H7 (cell line): ENCODE results near the gene CRYBB3. TPM values are rescaled to one million over a fixed set of nuclear protein-coding genes. Genes with fewer than 3 reads are reported as not detected.
"Not testable (repeated sequence)": the region's sequence is repeated elsewhere in the genome, so short reads cannot be mapped to it uniquely, and the experiment has no call there.

Source experiments
- DNase-seq: peaks from one replicate; pipeline ENCODE4 v3.0.0; 2012
- H3K27me3 ChIP-seq: 2 replicates; pipeline ENCODE4 v1.6.0; 2011; ENCODE audit warnings: mild to moderate bottlenecking, low read length; ENCODE audit not compliant: control insufficient read depth, insufficient read depth
- H3K36me3 ChIP-seq: replicated peaks from 2 replicates; pipeline ENCODE4 v1.5.1; 2011; ENCODE audit warnings: low read length; ENCODE audit not compliant: control insufficient read depth, insufficient read depth
- H3K4me3 ChIP-seq: 2 replicates; pipeline ENCODE4 v1.5.1; 2011; ENCODE audit warnings: low read depth, mild to moderate bottlenecking, control low read depth, low read length, moderate library complexity; ENCODE audit not compliant: insufficient read depth
- total RNA-seq: library from RNA; depleted of rRNA; stranded (reverse); fragments of >200 nt; shearing (Covaris generic); gene quantifications from 2 replicates; pipeline ENCODE4 v1.2.3, GENCODE V29; 2014; rRNA removed

The CRYBB3 gene
- total RNA-seq, 1 experiment from 2014 or later = 0.10 TPM

- Histone ChIP-seq H3K36me3 (no peaks in the 10 kb centered on the region), H3K4me3 (no peak overlapping the region), H3K27me3 (no peaks in the 10 kb centered on the region; the same call in 1 of the 2 replicates)
- DNase-seq = peak; percentile 100
Observed at GRCh38 chr22:25235547-25236290, 36.1 kb downstream of the CRYBB3 start.

- DNase-seq = peak; percentile 44
- H3K4me3 ChIP-seq = no peak overlapping the region
- H3K36me3 ChIP-seq = no peaks in the 10 kb centered on the region
- H3K27me3 ChIP-seq = no peaks in the 10 kb centered on the region; the same call in 1 of the 2 replicates
Observed at GRCh38 chr22:25236417-25236816, 36.8 kb downstream of the CRYBB3 start.

GRCh38 chr22:25237503-25237902, 37.8 kb downstream of the CRYBB3 start:
- Histone ChIP-seq H3K27me3 (no peaks in the 10 kb centered on the region; the same call in 1 of the 2 replicates), H3K4me3 (no peak overlapping the region), H3K36me3 (no peaks in the 10 kb centered on the region)
- peak; percentile 55 for DNase-seq

- not testable (repeated sequence) for H3K27me3 ChIP-seq, H3K36me3 ChIP-seq, H3K4me3 ChIP-seq
- DNase-seq = peak; percentile 27
Observed at GRCh38 chr22:25238058-25238457, 38.4 kb downstream of the CRYBB3 start.

- DNase-seq, H3K4me3 ChIP-seq, H3K36me3 ChIP-seq, H3K27me3 ChIP-seq: not testable (repeated sequence)
Observed at GRCh38 chr22:25255169-25255568, 55.5 kb downstream of the CRYBB3 start.

Other genes with a start within 250 kb of the CRYBB3 start
- gene KIAA1671, start 247.1 kb upstream of the CRYBB3 start, total RNA-seq = 7.3 and 9.2 TPM in 2 replicates
- gene CRYBB2, start 19.8 kb downstream of the CRYBB3 start, total RNA-seq = 0.59 TPM in 1 of 2 replicates, not detected in the other